ENCODE data around the gene DEDD. TPM values are rescaled to one million over a fixed set of nuclear protein-coding genes. Genes with fewer than 3 reads are reported as not detected.

DEDD gene
- total RNA-seq, 2 experiments from 2014 or later = 21.1 to 41.9 TPM

DNA sequence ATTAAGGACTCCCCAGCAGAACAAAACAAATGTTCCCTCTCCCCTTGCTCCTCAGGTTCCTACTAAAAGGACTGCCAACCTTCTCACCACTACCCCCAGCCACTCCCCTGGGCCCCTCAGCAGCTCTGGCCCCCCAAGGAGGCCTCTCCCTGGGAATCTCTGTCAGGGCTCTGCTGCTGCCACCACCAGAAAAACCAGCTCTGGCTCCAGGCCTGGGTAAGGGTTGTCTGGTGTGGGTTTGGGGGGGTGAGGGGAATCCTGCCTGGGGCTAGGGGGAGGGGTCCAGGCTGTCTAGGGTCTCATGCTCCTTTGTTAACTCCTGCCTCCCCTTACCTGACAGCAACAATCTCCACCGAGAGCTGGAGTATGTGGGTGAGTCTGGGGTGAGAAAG, 47.9 kb downstream of the DEDD start:
- no peaks in the 10 kb centered on the region for H3K9me2 ChIP-seq (ENCODE audit: insufficient read depth, low read length)
- no peaks in the 10 kb centered on the region for H3K9me3 ChIP-seq (ENCODE audit: low read length)
- H4K20me1 ChIP-seq (ENCODE audit: insufficient read depth, low read length) = no peaks in the 10 kb centered on the region
- BruUV-seq (replicated peaks) = no TSS peak
- H3K4me3 ChIP-seq (ENCODE audit: low read depth, low read length, poor library complexity, severe bottlenecking) = no peak overlapping the region
- no peak overlapping the region for H2AFZ ChIP-seq (ENCODE audit: low read length)
- no peaks in the 10 kb centered on the region for H3K4me1 ChIP-seq (ENCODE audit: insufficient read depth, low read length, poor library complexity, severe bottlenecking)
- DNase-seq (ENCODE audit: low spot score) = no peak
- no peaks in the 10 kb centered on the region for H3K36me3 ChIP-seq (ENCODE audit: insufficient read depth, low read length)
- ChIA-PET CTCF (ENCODE audit: unreplicated experiment) (no interaction called here), POLR2A (interaction anchor here (1.2 kb wide), 1 partner anchor 13 kb away, joined by 3 read pairs; no protein-coding TSS in a partner anchor)
- no peak overlapping the region for H3K27ac ChIP-seq (ENCODE audit: low read depth, low read length, poor library complexity, severe bottlenecking)
- no peak for TF ChIP-seq EZH2phosphoT487 (IDR thresholded peaks at IDR 0.05; ENCODE audit: borderline replicate concordance, low read depth, low read length)
- TF ChIP-seq, protein P1, sequence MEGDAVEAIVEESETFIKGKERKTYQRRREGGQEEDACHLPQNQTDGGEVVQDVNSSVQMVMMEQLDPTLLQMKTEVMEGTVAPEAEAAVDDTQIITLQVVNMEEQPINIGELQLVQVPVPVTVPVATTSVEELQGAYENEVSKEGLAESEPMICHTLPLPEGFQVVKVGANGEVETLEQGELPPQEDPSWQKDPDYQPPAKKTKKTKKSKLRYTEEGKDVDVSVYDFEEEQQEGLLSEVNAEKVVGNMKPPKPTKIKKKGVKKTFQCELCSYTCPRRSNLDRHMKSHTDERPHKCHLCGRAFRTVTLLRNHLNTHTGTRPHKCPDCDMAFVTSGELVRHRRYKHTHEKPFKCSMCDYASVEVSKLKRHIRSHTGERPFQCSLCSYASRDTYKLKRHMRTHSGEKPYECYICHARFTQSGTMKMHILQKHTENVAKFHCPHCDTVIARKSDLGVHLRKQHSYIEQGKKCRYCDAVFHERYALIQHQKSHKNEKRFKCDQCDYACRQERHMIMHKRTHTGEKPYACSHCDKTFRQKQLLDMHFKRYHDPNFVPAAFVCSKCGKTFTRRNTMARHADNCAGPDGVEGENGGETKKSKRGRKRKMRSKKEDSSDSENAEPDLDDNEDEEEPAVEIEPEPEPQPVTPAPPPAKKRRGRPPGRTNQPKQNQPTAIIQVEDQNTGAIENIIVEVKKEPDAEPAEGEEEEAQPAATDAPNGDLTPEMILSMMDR (conservative IDR thresholded peaks at IDR 0.05; ENCODE audit: low read length) = no peak
- H3K79me2 ChIP-seq (ENCODE audit: insufficient read depth, low read depth, low read length) = no peaks in the 10 kb centered on the region
- no peak overlapping the region for H3K4me2 ChIP-seq (ENCODE audit: low read length)
- intact Hi-C loops (cut with micrococcal nuclease; ENCODE audit: unreplicated experiment) = no loop called here

DNA sequence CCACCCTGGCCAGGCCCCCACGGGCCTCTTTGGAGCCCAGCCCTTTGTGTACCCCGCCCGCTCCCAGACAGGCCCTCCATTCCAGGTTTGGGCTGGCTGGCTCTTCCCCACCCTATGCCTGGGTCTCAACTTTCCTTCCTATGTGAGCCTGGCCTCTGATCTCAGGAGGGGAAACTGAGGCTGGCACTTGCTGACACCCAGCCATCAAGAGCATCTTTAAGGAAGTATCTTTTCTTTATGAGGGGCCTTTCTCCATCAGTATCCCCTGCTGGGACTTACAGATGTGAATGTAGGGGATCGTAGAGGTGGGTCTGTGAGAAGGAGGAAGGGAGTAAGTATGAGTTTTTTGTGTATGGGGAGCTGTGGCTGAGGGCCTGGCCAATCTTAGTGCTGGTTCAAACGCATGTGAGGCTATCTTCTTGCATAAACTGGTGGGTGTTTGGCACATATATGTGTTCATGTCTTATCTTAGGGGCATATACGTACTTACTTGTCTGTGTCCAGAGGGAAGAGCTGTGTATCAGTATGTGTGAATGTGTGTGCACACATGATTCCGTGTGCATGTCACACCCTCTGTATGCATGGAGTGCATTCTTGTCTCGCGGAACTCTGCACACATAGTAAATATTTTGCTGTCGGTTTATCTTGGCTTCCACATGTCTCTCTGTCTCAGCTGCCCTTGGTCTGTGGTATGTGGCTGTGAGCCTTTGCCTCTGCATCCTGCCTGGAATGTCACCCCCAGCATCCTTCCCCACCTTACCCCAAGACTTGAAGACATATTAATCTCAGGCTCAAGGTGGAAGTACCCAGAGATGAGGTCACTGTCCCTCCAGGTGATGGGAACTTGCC, 48.5 kb downstream of the DEDD start:
- POLR2A ChIA-PET = interaction anchor here (1.2 kb wide), 1 partner anchor 13 kb away, joined by 3 read pairs; no protein-coding TSS in a partner anchor
- no peak for DNase-seq (ENCODE audit: low spot score)
- BruUV-seq (replicated peaks) = no TSS peak

More for the DNA sequence above, 48.5 kb downstream of the DEDD start:
- no peaks in the 10 kb centered on the region for H3K79me2 ChIP-seq (ENCODE audit: insufficient read depth, low read depth, low read length)
- no peak overlapping the region for H3K4me3 ChIP-seq (ENCODE audit: low read depth, low read length, poor library complexity, severe bottlenecking)
- CTCF ChIA-PET (ENCODE audit: unreplicated experiment) = no interaction called here
- no peaks in the 10 kb centered on the region for H3K9me2 ChIP-seq (ENCODE audit: insufficient read depth, low read length)
- TF ChIP-seq, protein P1 (conservative IDR thresholded peaks at IDR 0.05; ENCODE audit: low read length) = no peak
- no peak for TF ChIP-seq EZH2phosphoT487 (IDR thresholded peaks at IDR 0.05; ENCODE audit: borderline replicate concordance, low read depth, low read length)
- no peaks in the 10 kb centered on the region for H3K4me1 ChIP-seq (ENCODE audit: insufficient read depth, low read length, poor library complexity, severe bottlenecking)
- H2AFZ ChIP-seq (ENCODE audit: low read length) = no peak overlapping the region
- H3K4me2 ChIP-seq (ENCODE audit: low read length) = no peak overlapping the region
- H3K27ac ChIP-seq (ENCODE audit: low read depth, low read length, poor library complexity, severe bottlenecking) = no peak overlapping the region
- intact Hi-C loops (cut with micrococcal nuclease; ENCODE audit: unreplicated experiment) = no loop called here
- H3K36me3 ChIP-seq (ENCODE audit: insufficient read depth, low read length) = no peaks in the 10 kb centered on the region
- no peaks in the 10 kb centered on the region for H3K9me3 ChIP-seq (ENCODE audit: low read length)
- no peaks in the 10 kb centered on the region for H4K20me1 ChIP-seq (ENCODE audit: insufficient read depth, low read length)
